Mucosa of gallbladder (tissue), 1 donor: ENCODE measurements around the gene KLC3. TPM values are rescaled to one million over a fixed set of nuclear protein-coding genes. Genes with fewer than 3 reads are reported as not detected.

ENCODE experiments used
- DNase-seq: peaks from one replicate; pipeline ENCODE4 v3.0.0-alpha.2; 2020; ENCODE audit warnings: low spot score
- total RNA-seq: library from RNA; stranded (reverse); gene quantifications from one replicate; pipeline ENCODE4 v1.2.1, GENCODE V29; 2021
- donor health status: DM: no; HTN: no; CAD: no.

The KLC3 gene
- total RNA-seq, 1 donor from 2014 or later: 0.23 TPM

GRCh38 chr19:45376045-45376724, 35.6 kb downstream of the KLC3 start:
- peak; percentile 68 for DNase-seq

- no peak for DNase-seq
Observed at GRCh38 chr19:45380107-45380506, 39.6 kb downstream of the KLC3 start.

- no peak for DNase-seq
Observed at GRCh38 chr19:45382426-45382825, 41.9 kb downstream of the KLC3 start.

GRCh38 chr19:45385392-45386221, 45.1 kb downstream of the KLC3 start:
- no peak for DNase-seq

GRCh38 chr19:45391346-45391745, 50.8 kb downstream of the KLC3 start:
- no peak for DNase-seq

GRCh38 chr19:45391871-45392665, 51.5 kb downstream of the KLC3 start:
- no peak for DNase-seq

- DNase-seq: no peak
Observed at GRCh38 chr19:45395821-45396617, 55.5 kb downstream of the KLC3 start.

GRCh38 chr19:45400192-45400591, 59.6 kb downstream of the KLC3 start:
- peak; percentile 48 for DNase-seq

Other genes with a start within 250 kb of the KLC3 start
- gene PPP1R37, start 247.6 kb upstream of the KLC3 start, total RNA-seq: 83.4 TPM
- gene NKPD1, start 179.8 kb upstream of the KLC3 start, total RNA-seq: 0.52 TPM
- gene TRAPPC6A, start 162.5 kb upstream of the KLC3 start, total RNA-seq: 26.8 TPM
- gene BLOC1S3, start 162.0 kb upstream of the KLC3 start, total RNA-seq: 21.7 TPM
- gene EXOC3L2, start 95.3 kb upstream of the KLC3 start, total RNA-seq: 9.0 TPM
- gene MARK4, start 89.5 kb upstream of the KLC3 start, total RNA-seq: 38.8 TPM
- not detected for gene CKM, start 17.9 kb upstream of the KLC3 start, total RNA-seq
- gene ERCC2, start 29.8 kb downstream of the KLC3 start, total RNA-seq: 23.8 TPM
- 54.2 TPM for gene PPP1R13L, start 64.3 kb downstream of the KLC3 start, total RNA-seq
- 4.9 TPM for gene POLR1G, start 65.9 kb downstream of the KLC3 start, total RNA-seq
- 57.0 TPM for gene ERCC1, start 83.2 kb downstream of the KLC3 start, total RNA-seq
- 7.2 TPM for gene FOSB, start 127.2 kb downstream of the KLC3 start, total RNA-seq
- 10.7 TPM for gene RTN2, start 156.3 kb downstream of the KLC3 start, total RNA-seq
- 2.2 TPM for gene PPM1N, start 157.7 kb downstream of the KLC3 start, total RNA-seq
- 137 TPM for gene VASP, start 166.7 kb downstream of the KLC3 start, total RNA-seq
- gene OPA3, start 244.1 kb downstream of the KLC3 start, total RNA-seq: 11.5 TPM